Right cardiac atrium (tissue), 5 donors: Measurements from ENCODE around the gene HDAC7. TPM values are rescaled to one million over a fixed set of nuclear protein-coding genes. Genes with fewer than 3 reads are reported as not detected.

Source experiments
- ATAC-seq, 2 donors: fragments of 200-7000 bp; cut with Tn5 transposase; one replicate each; pipeline versions ENCODE4 v1.8.0 to v1.9.1; 2020; ENCODE audit warnings: moderate library complexity in 2 of 2, mild to moderate bottlenecking in 1 of 2
- DNase-seq, 3 donors: peaks; one replicate each; pipeline ENCODE4 v3.0.0-alpha.2; 2020
- H3K27ac ChIP-seq: one replicate; pipeline ENCODE4 v1.5.1; 2013; ENCODE audit warnings: mild to moderate bottlenecking, low read length, control low read depth, moderate library complexity
- H3K27me3 ChIP-seq: one replicate; pipeline ENCODE4 v1.6.1; 2013; ENCODE audit not compliant: control insufficient read depth, insufficient read depth
- H3K4me1 ChIP-seq: one replicate; pipeline ENCODE4 v1.6.1; 2013; ENCODE audit warnings: low read length; ENCODE audit not compliant: control insufficient read depth, insufficient read depth
- H3K4me3 ChIP-seq: one replicate; pipeline ENCODE4 v1.5.1; 2013; ENCODE audit warnings: low read length, control low read depth
- H3K9me3 ChIP-seq: one replicate; pipeline ENCODE4 v1.6.1; 2013; ENCODE audit warnings: low read length; ENCODE audit not compliant: control insufficient read depth
- WGBS: extraction: QIAGEN DNeasy Blood & Tissue Kit; methylation state at CpG from one replicate; pipeline ENCODE4 v1.1.7; 2013; 5-methylcytosine and 5-hydroxymethylcytosine counted together
- intact Hi-C, 4 donors: fragments of 100-400 bp; cut with DNase I; formaldehyde crosslinking; loops; one replicate each; pipeline versions ENCODE4 v1.11.0 to v1.14.0; 2022 to 2023
- polyA plus RNA-seq: library from polyadenylated mRNA; stranded (reverse); fragments of 200-250 nt; gene quantifications from one replicate; pipeline ENCODE4 v1.2.3, GENCODE V29; 2013
- total RNA-seq, 4 donors: library from RNA; stranded (reverse); fragmentation: NEBNext Ultra II Directional; extraction: Animal tissue kit (Norgen Biotek cat#: 25700); gene quantifications; one replicate each; pipeline ENCODE4 v1.2.1, GENCODE V29; 2021
- donor health status: healthy with polysubstance abuse.
- donor health status: DM: no; HTN: yes; CAD: no.
- donor health status: DM: no; HTN: no; CAD: no.
- donor health status: DM: no; HTN: yes; CAD: no; lungs with severe emphysema.
- donor health status: DM: yes; HTN: yes; CAD: no.

The HDAC7 gene
- total and polyA plus RNA-seq, 5 donors, result 38.0 to 60.1 (median 49.7) TPM

DNA sequence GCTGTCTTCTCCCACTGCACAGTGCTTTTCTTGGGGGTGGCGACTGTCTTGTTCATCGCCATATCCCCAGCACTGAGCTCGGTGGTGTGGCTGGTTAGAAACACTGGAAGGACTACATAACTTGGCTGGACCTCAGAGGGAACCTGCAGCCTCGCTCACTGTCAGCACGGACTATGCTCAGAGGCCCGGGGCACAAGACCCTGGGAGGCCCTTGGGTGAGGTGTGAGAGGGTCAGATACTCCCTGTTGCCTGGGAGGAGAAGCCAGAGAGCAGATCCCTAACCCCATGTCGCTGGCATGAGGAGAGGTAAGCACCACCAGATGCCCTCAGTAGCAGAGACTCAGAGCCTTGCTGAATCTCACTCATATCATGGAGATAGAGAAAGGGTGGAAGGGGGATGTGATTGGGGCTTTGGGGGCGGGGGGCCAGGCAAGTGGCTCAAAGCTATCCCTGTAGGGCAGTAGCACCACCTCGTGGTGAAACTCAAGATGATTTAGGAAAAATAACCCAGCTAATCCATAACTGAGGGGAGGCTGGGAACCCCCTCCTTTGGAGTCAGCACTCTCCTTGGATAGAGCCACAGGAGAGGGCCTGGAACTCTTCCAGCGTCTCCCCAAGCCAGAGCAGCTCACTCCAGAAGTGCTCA lies 18.7 kb upstream of the HDAC7 start:
- Histone ChIP-seq H3K4me1 (no peaks in the 10 kb centered on the region), H3K27me3 (no peaks in the 10 kb centered on the region), H3K4me3 (no peak overlapping the region), H3K27ac (no peak overlapping the region), H3K9me3 (no peaks in the 10 kb centered on the region)
- 35% methylated on average over 10 of the region's 10 CpGs for WGBS
- DNase-seq (peak in 1 of 3 donors; percentile 41), ATAC-seq (peak; percentile 29 to 65)
- intact Hi-C loops, result loop anchor here (2.0 to 10.0 kb wide), 8 partner anchors 36 to 126 kb away; no protein-coding TSS in a partner anchor

DNA sequence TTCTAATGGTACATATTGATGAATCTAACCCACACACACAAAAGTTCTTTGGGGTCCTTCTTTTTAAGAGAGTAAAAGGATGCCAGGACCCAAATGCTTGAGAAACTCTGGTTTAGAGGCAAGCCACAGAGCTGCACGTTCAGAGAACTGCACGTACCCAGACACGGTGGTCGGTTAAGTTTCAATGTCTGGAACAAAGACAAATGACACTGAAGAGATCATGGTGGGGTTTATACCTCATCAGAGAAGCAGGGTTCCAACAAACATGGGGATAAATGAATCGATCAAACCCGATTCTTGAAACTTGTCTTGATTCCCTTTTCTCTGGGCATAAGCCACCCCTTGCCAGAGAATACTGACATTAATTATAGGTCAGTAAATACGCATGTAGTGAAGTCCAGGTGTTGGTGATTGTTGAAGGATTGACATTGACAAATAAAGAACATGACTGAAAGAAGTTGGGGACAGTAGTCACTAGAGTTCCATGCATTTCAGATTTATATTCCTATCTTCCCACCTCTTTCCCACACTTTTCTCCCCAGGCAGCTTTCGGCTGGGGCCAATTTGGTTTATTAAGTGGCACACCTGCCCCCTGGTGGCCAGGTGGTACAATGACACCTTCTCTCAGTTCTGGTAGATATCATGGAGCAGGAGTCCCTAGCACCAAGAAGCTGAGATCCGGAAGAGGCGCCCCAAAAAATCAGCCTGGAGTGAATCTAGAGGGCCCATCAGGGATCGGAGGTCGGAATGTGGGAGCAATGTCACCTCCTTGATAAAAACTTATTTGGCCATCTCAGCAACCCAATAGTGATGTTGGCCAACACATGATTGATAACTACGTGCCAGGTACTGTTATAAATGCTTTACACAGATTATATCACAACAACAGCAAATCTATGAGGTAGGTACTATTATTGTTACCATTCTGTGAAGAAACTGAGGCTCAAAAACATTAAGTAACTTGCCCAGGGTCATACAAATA lies 17.8 kb upstream of the HDAC7 start:
- no peak overlapping the region for H3K27ac ChIP-seq
- WGBS, result 55% methylated on average over 13 of the region's 13 CpGs
- peak; percentile 56 to 70 for ATAC-seq
- no peaks in the 10 kb centered on the region for H3K4me1 ChIP-seq
- intact Hi-C loops, result loop anchor here (2.0 to 10.0 kb wide), 8 partner anchors 35 to 125 kb away; no protein-coding TSS in a partner anchor
- no peaks in the 10 kb centered on the region for H3K9me3 ChIP-seq
- H3K27me3 ChIP-seq, result no peaks in the 10 kb centered on the region
- DNase-seq, result peak; percentile 68 to 84 (median 80)
- H3K4me3 ChIP-seq, result no peak overlapping the region

DNA sequence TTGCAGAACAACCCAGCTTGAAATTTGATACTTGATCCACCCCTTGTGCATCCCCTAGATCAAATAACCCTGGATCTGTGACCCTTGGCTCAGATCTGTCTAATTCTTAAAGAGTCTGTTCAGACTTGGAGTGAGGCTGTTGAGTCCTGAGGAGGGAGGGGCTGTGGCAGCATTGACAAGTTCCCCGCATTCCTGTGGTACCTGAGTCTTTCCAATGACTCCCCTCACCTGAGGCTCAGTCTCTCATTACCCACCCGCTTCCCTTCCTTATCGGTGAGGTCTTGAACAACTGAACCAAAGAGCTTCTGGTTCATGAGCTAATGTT lies 16.1 kb upstream of the HDAC7 start:
- Histone ChIP-seq H3K27ac (no peak overlapping the region), H3K27me3 (no peaks in the 10 kb centered on the region), H3K9me3 (no peaks in the 10 kb centered on the region), H3K4me1 (no peaks in the 10 kb centered on the region), H3K4me3 (no peak overlapping the region)
- intact Hi-C loops, result loop anchor here (2.0 to 10.0 kb wide), 7 partner anchors 33 to 123 kb away; no protein-coding TSS in a partner anchor
- no peak for ATAC-seq
- 83% methylated on average over 3 of the region's 3 CpGs for WGBS
- no peak for DNase-seq

DNA sequence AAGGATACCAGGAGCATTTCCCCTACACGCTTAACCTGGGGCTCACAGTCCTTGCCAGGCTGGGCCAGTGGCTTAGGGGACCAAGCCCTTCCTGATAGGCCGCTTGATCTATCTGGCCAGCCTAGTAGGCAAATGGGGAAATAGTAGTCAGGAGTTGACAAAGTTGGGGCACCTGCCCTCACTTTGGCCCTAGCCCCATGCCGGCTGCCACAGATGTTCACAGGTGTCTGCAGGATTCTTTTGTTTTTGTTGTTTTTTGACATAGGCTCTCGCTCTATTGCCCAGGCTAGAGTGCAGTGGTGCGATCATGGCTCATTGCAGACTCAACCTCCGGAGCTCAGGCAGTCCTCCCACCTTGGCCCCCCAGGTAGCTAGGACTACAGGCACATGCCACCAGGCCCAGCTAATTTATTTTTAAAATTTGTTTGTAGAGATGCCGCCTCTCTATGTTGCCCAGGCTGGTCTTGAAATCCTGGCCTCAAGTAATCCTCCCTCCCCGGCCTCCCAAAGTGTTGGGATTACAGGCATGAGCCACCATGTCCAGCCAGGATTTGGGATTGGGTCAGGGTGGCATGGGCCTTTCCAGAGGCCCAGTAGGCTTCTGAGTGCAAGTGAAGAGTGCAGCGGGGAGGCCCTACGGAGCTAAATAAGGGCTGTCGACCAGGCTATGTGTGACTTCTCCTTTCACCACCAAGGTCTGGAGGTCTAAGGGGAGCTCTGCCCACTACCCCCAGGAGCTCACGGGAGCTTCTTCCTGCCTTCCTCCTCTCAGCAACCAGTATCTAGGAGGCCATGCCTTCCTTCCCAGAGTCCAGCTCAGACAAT lies 15.5 kb upstream of the HDAC7 start:
- H3K9me3 ChIP-seq, result no peaks in the 10 kb centered on the region
- no peaks in the 10 kb centered on the region for H3K27me3 ChIP-seq
- DNase-seq (peak in 2 of 3 donors; percentile 32 to 33), ATAC-seq (no peak)
- intact Hi-C loops, result loop anchor here (5.0 to 10.0 kb wide), 6 partner anchors 33 to 123 kb away; no protein-coding TSS in a partner anchor
- H3K4me1 ChIP-seq, result no peaks in the 10 kb centered on the region
- H3K4me3 ChIP-seq, result no peak overlapping the region
- H3K27ac ChIP-seq, result no peak overlapping the region
- WGBS, result 84% methylated on average over 12 of the region's 12 CpGs

DNA sequence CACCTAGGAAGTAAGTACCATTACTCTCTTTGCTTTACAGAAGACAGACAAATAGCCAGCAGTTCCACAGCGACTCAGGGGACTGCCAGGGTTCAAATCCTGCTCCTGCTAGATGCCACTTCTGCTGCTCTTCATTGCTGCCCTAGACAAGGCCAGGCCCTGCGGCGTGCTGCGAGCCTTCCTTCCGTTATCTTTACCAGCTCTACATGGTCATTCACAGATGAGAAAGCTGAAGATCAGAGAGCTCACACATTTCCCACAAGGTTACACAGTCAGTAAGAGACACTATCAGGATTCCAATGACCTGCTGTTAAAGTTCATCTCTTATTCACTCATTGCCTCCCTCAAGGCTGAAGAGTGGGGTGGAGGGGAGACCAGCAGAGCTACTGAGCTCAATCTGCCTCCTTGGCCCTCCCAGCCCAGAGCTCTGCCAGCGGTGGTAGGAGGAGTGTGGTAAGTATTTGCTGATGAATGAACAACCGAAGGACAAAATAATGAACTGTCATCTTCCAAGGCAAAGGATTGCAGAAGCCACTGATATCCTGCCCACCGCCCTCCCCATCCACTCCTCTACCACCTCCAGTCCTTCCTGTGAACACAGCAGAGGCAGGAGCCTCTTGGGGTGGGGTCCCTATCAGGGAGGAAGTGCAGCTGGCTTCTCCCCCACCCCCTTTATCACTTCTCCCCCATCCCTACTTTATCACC lies 14.6 kb upstream of the HDAC7 start:
- Histone ChIP-seq H3K27me3 (no peaks in the 10 kb centered on the region), H3K4me3 (no peak overlapping the region), H3K27ac (no peak overlapping the region), H3K4me1 (peaks cover 3% of the 10 kb centered on the region), H3K9me3 (no peaks in the 10 kb centered on the region)
- intact Hi-C loops, result loop anchor here in 1 of 4 donors (10.0 kb wide), 1 partner anchor 50 kb away; no protein-coding TSS in a partner anchor
- ATAC-seq (no peak), DNase-seq (peak in 2 of 3 donors; percentile 31 to 46)
- WGBS, result 84% methylated on average over 8 of the region's 8 CpGs

DNA sequence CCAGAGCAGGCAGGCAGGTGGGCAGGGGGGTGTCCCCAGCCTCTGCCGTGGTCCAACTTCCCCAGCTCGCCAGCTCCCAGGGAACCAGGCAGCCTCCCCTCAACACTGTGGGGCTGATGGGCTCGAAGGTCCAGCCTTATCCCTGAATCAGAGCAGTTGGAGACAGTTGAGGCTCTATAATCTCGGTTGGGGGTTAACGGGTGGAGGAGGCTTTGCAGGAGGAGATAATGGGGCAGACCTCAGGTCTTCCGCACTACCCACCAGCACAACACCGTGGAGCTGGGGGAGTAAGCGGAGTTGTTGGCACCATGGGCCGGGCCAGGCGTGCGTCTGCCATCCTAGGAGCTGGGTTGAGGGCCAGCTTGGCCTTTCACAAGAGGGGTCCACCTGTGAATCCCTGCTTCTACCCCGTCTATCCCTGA lies 13.9 kb upstream of the HDAC7 start:
- intact Hi-C loops, result loop anchor here in 1 of 4 donors (10.0 kb wide), 1 partner anchor 49 kb away; no protein-coding TSS in a partner anchor
- WGBS, result 93% methylated on average over 12 of the region's 12 CpGs
- no peaks in the 10 kb centered on the region for H3K27me3 ChIP-seq
- ATAC-seq (no peak), DNase-seq (peak in 1 of 3 donors; percentile 46)
- peaks cover 8% of the 10 kb centered on the region for H3K4me1 ChIP-seq
- H3K4me3 ChIP-seq, result no peak overlapping the region
- H3K27ac ChIP-seq, result no peak overlapping the region
- no peaks in the 10 kb centered on the region for H3K9me3 ChIP-seq

DNA sequence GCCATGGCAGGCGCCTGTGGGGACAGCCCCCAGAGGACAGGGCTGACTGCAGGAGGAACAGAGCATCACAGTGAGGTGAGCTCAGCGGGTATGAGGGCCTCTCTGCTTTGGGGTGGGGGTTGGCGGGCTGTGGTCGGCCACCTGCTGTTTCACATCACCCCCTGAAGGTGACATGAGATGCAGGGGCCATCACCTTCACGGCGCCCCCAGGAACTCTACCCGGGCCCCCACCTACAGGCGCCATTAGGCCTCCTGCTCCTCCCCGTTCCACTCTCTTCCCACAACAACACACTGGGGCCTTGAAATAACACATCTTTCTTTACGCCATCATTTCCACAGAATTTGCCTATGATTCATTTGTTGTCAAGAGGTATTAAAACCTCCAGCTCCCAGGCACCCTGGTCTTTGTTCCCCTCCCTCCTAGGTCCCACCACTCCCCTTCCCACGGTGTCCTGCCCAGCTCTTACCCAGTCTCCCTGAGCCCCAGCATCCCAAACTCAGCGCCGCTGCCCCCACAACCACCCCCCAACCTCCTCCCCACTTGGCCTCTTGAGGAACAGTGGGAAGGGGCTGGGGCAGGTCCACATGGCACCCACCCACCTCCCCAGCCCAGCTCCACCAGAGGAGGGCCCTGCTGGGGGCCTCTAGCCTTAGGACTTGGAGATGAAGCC lies 12.7 kb upstream of the HDAC7 start:
- DNase-seq (peak in 2 of 3 donors; percentile 41 to 43), ATAC-seq (no peak)
- H3K27ac ChIP-seq, result no peak overlapping the region
- H3K27me3 ChIP-seq, result no peaks in the 10 kb centered on the region
- H3K4me1 ChIP-seq, result peaks cover 12% of the 10 kb centered on the region
- 95% methylated on average over 13 of the region's 13 CpGs for WGBS
- intact Hi-C loops, result loop anchor here in 1 of 4 donors (10.0 kb wide), 1 partner anchor 48 kb away; no protein-coding TSS in a partner anchor
- H3K4me3 ChIP-seq, result no peak overlapping the region
- H3K9me3 ChIP-seq, result no peaks in the 10 kb centered on the region

DNA sequence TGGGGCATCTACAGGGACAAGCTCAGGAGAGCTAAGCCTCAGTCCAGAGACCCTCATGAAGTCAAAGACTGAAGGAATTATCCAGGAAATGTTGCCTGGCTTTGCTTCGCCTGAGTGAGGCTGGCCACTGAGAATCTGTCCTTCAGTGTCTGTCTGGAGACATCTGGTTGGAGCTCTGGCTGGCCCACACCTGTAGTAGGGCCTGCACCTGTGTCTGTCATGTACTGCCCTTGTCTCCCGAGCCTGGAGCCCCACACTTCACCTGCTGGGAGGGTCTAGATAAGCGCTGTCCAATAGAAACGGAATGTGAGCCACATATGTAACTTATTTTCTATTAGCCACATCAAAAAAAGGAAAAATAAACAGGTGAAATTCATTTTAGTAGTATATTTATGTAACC lies 9.9 kb upstream of the HDAC7 start:
- Histone ChIP-seq H3K4me3 (no peak overlapping the region), H3K9me3 (no peaks in the 10 kb centered on the region), H3K27me3 (no peaks in the 10 kb centered on the region), H3K27ac (peak overlapping the region; percentile 81), H3K4me1 (peaks cover 23% of the 10 kb centered on the region)
- WGBS, result 51% methylated on average over 4 of the region's 4 CpGs
- intact Hi-C loops, result no loop called here
- DNase-seq (peak in 1 of 3 donors; percentile 9), ATAC-seq (no peak)

DNA sequence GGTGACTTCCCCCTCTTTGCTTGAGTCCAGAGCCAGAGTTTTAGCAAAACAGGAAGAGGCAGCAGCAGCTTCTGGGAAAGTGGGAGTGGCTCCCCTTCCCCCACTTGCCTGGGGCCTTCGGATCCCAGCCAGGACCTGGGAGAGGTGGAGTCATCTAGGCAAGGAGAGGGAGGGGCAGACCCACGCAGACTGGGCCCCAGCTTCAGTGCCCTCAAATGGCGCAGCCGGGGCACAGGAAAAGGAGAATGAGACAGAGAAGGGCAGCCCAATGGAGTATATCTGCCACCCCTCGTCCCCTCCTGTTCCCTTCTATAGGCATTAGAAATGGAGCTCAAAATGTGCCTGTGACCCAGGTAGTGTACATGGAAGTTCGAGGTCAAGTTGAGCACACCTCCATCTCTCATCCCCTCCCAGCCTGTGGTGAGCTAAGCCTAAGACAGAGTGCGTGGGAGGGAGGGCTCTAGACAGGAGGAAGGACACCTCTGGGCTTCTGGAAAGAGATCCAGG lies 9.3 kb upstream of the HDAC7 start:
- intact Hi-C loops, result no loop called here
- 39% methylated on average over 7 of the region's 7 CpGs for WGBS

More for the DNA sequence above, 9.3 kb upstream of the HDAC7 start:
- Histone ChIP-seq H3K27ac (peak overlapping the region; percentile 81), H3K4me1 (peaks cover 28% of the 10 kb centered on the region), H3K9me3 (no peaks in the 10 kb centered on the region), H3K4me3 (no peak overlapping the region), H3K27me3 (no peaks in the 10 kb centered on the region)
- DNase-seq, result peak; percentile 87 to 94 (median 93)
- ATAC-seq, result peak; percentile 84 to 89
